ENCODE results near the gene MYPOP. TPM values are rescaled to one million over a fixed set of nuclear protein-coding genes. Genes with fewer than 3 reads are reported as not detected.

The MYPOP gene
- total RNA-seq, 1 experiment from 2014 or later: 1.9 TPM

DNA sequence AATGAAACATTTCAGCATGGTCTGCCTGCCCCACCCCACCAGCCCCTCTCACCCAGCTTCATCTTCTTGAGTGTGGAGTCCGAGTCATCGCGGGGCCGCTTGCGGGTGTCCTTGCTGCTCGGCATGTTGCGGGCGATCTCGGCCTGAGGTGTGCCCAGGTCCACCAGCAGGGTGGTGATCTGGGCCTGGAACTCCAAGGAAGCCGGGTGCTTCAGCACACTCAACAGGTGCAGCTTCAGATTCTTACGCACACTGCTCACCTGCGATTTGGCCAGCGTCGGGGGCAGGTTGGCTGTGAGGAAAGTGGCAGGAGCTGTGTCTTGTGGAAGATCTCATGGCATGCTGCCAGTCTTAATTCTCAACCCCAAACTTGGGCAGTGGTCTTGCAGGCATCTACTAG is 60.2 kb downstream of the MYPOP start:
- in situ Hi-C loops (cut with HindIII; ENCODE audit: low sequenced_read_pairs): no loop called here
- no peak for DNase-seq (ENCODE audit: low spot score)

Other genes starting within 250 kb of the MYPOP start
- gene GIPR, start 234.4 kb downstream of the MYPOP start, total RNA-seq (2014; rRNA removed; shearing (Covaris generic)): 4.2 and 8.0 TPM in 2 replicates
- gene SNRPD2, start 210.7 kb downstream of the MYPOP start, total RNA-seq (2014; rRNA removed; shearing (Covaris generic)): 394 and 514 TPM in 2 replicates
- gene QPCTL, start 209.9 kb downstream of the MYPOP start, total RNA-seq (2014; rRNA removed; shearing (Covaris generic)): 28.5 and 32.9 TPM in 2 replicates
- 15.1 and 29.5 TPM in 2 replicates for gene FBXO46, start 171.7 kb downstream of the MYPOP start, total RNA-seq (2014; rRNA removed; shearing (Covaris generic))
- not detected in 2 replicates for gene MEIOSIN, start 169.2 kb downstream of the MYPOP start, total RNA-seq (2014; rRNA removed; shearing (Covaris generic))
- 22.1 and 27.9 TPM in 2 replicates for gene SIX5, start 133.4 kb downstream of the MYPOP start, total RNA-seq (2014; rRNA removed; shearing (Covaris generic))
- gene DMPK, start 120.1 kb downstream of the MYPOP start, total RNA-seq (2014; rRNA removed; shearing (Covaris generic)): 22.4 and 37.5 TPM in 2 replicates
- gene DMWD, start 109.8 kb downstream of the MYPOP start, total RNA-seq (2014; rRNA removed; shearing (Covaris generic)): 20.5 and 28.6 TPM in 2 replicates
- gene RSPH6A, start 87.3 kb downstream of the MYPOP start, total RNA-seq (2014; rRNA removed; shearing (Covaris generic)): 0.12 TPM in 1 of 2 replicates, not detected in the other
- gene SYMPK, start 39.5 kb downstream of the MYPOP start, total RNA-seq (2014; rRNA removed; shearing (Covaris generic)): 131 and 136 TPM in 2 replicates
- 4.5 and 5.5 TPM in 2 replicates for gene FOXA3, start 38.3 kb downstream of the MYPOP start, total RNA-seq (2014; rRNA removed; shearing (Covaris generic))
- gene IRF2BP1, start 16.5 kb downstream of the MYPOP start, total RNA-seq (2014; rRNA removed; shearing (Covaris generic)): 38.3 and 43.4 TPM in 2 replicates
- 0.07 TPM in 1 of 2 replicates, not detected in the other for gene NANOS2, start 12.2 kb upstream of the MYPOP start, total RNA-seq (2014; rRNA removed; shearing (Covaris generic))
- gene NOVA2, start 71.3 kb upstream of the MYPOP start, total RNA-seq (2014; rRNA removed; shearing (Covaris generic)): not detected in 2 replicates
- 6.6 and 9.5 TPM in 2 replicates for gene CCDC61, start 92.9 kb upstream of the MYPOP start, total RNA-seq (2014; rRNA removed; shearing (Covaris generic))
- gene PGLYRP1, start 120.4 kb upstream of the MYPOP start, total RNA-seq (2014; rRNA removed; shearing (Covaris generic)): not detected in 2 replicates
- not detected in 2 replicates for gene IGFL4, start 138.4 kb upstream of the MYPOP start, total RNA-seq (2014; rRNA removed; shearing (Covaris generic))
- gene IGFL3, start 222.1 kb upstream of the MYPOP start, total RNA-seq (2014; rRNA removed; shearing (Covaris generic)): 0.49 and 0.75 TPM in 2 replicates
- gene IGFL2, start 245.6 kb upstream of the MYPOP start, total RNA-seq (2014; rRNA removed; shearing (Covaris generic)): 0.47 TPM in 1 of 2 replicates, not detected in the other

Data from G401 (cell line).